GM20000 (cell line): ENCODE results near the gene BPIFB2.

Experiments
- DNase-seq: peaks from one replicate; pipeline ENCODE4 v3.0.0; 2012; ENCODE audit warnings: low spot score
- TF ChIP-seq, protein P1 (sequence below): IDR thresholded peaks from 2 replicates; pipeline ENCODE4 v1.5.1; 2012; ENCODE audit warnings: mild to moderate bottlenecking, control low read depth; ENCODE audit errors: extremely low read depth, missing control alignments

Gene BPIFB2

GRCh38 chr20:33008336-33009213, 1.1 kb downstream of the BPIFB2 start:
- TF ChIP-seq, protein P1, sequence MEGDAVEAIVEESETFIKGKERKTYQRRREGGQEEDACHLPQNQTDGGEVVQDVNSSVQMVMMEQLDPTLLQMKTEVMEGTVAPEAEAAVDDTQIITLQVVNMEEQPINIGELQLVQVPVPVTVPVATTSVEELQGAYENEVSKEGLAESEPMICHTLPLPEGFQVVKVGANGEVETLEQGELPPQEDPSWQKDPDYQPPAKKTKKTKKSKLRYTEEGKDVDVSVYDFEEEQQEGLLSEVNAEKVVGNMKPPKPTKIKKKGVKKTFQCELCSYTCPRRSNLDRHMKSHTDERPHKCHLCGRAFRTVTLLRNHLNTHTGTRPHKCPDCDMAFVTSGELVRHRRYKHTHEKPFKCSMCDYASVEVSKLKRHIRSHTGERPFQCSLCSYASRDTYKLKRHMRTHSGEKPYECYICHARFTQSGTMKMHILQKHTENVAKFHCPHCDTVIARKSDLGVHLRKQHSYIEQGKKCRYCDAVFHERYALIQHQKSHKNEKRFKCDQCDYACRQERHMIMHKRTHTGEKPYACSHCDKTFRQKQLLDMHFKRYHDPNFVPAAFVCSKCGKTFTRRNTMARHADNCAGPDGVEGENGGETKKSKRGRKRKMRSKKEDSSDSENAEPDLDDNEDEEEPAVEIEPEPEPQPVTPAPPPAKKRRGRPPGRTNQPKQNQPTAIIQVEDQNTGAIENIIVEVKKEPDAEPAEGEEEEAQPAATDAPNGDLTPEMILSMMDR, result no peak
- DNase-seq, result no peak

GRCh38 chr20:33009214-33010132, 2.0 kb downstream of the BPIFB2 start:
- no peak for DNase-seq
- TF ChIP-seq, protein P1, result no peak

DNA sequence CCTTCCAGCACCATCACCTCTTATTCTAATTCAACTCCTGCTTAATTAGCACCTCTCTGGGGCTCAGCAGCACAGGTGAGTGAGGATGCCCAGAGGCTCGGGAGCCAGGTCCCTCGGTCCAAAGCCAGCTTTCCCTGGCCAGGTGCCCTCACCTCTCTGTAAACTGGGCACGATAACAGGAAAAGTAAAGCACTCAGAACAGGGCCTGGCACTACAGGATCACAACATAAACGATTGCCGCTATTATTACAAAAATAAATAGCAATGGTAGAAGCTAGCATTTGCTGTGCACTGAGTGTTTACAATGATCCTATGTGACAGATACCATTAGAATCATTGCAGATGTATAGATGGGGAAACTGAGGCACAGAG, 2.6 kb downstream of the BPIFB2 start:
- TF ChIP-seq, protein P1, result no peak

DNA sequence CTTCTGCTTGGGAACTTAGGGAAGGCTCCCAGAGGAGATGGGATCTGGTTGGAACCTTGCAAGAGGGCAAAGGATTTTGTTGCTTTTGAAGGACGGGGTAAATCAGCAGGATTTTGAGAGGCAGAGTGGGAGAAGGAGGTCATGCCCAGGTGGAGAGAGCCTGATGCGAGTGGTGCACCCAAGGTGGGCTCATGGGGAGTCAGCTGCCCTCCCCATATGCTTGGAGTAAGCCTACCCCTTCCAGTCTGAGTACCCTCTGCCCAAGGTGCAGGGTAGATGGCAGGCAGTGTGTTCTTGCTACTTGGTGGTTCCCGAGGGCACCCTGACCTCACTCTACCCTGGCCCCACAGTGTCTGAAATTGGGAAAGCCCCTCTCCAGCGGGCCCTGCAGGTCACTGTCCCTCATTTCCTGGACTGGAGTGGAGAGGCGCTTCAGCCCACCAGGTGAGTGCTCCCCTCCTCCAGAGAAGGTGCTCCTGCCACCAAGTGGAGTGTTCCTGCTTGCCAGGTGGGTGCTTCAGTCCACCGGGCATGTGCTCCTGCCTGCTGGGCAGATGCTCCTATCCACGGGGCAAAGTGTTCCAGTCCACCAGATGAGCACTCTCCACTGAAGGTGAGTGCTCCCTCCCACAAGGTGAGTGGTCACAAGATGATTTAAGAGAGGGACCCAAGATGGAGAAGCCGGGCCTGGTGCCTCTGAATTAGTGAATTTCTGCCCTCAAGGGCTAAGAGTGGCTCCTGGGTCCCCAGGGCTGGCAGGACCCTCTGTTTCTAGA, 3.4 kb downstream of the BPIFB2 start:
- TF ChIP-seq, protein P1, result no peak
- no peak for DNase-seq

More for the DNA sequence above, 2.6 kb downstream of the BPIFB2 start:
- no peak for DNase-seq

GRCh38 chr20:33012327-33013189, 5.1 kb downstream of the BPIFB2 start:
- TF ChIP-seq, protein P1, result no peak
- no peak for DNase-seq

- DNase-seq, result no peak
- TF ChIP-seq, protein P1, result no peak
These were observed 6.3 kb downstream of the BPIFB2 start for GRCh38 chr20:33013701-33014326.
